8988T (cell line): ENCODE results near the gene AXL.
A peak's percentile ranks its signal among the peaks of the same experiment; 100 is the strongest.
"Not testable (repeated sequence)": the region's sequence is repeated elsewhere in the genome, so short reads cannot be mapped to it uniquely, and the experiment has no call there.

Experiments used
- DNase-seq: peaks from one replicate; pipeline ENCODE4 v3.0.0; 2011

AXL gene

DNA sequence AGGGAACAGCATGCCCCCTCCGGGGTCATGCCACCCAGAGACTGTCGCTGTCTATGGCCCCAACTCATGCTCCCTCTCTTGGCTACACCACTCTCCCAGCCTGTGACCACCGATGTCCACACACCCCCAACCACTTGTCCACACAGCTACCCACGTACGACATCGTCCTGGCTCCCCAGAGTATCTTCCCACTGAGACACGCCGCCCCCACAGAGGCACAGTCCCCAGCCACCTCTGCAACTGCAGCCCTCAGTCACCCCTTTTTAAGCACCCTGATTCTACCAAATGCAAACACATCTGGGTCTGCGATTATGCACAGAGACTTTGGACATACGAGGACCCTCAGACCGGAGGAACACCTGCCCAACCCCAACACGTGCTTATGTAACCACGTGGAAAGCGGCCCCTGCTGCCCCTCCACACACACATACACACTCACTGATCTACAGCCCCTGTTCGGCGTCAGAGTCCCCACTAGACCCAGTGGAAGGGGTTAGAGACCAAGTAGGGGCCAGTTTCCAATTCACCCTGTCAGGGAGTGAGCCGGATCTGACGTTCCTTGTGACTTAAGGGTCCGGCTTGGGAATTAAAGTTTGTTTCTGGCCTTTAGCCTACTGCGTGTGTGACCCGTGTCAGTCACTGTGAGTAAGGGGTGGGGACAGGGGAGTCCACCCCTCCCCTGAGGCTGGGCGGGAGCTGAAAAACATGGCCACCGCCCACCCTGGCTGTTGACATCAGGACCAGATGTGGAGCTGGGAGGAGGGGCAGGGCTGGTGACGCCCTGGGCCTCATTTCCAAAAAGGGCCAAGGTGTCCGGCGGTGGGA is 11.9 kb upstream of the AXL start:
- DNase-seq = no peak

GRCh38 chr19:41214161-41214560 is 4.9 kb upstream of the AXL start:
- DNase-seq = no peak

DNA sequence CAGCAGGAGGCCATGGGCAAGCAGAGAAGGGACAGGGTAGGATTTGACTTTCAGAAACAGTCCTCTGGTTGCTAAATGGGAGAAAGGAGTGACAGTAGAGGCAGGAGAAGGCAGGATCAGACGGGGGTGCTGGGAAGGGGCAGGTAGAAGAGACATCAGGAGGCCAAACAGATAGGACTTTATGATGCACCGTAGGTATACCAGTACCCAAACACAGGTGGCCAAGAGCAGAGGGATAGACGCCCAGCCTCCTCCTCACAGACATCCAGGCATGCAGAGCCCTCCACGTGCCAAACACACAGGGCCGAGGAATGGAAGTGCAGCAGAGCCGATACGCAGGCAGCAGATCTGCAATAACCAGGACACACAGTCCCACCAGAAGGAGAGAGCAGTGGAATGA is 1.3 kb upstream of the AXL start:
- DNase-seq = no peak

GRCh38 chr19:41218249-41218614 is 791 bp upstream of the AXL start:
- DNase-seq = no peak

- DNase-seq = no peak
These were observed 1.0 kb downstream of the AXL start for GRCh38 chr19:41219924-41220567.

GRCh38 chr19:41220811-41221210 is 1.8 kb downstream of the AXL start:
- no peak for DNase-seq

DNA sequence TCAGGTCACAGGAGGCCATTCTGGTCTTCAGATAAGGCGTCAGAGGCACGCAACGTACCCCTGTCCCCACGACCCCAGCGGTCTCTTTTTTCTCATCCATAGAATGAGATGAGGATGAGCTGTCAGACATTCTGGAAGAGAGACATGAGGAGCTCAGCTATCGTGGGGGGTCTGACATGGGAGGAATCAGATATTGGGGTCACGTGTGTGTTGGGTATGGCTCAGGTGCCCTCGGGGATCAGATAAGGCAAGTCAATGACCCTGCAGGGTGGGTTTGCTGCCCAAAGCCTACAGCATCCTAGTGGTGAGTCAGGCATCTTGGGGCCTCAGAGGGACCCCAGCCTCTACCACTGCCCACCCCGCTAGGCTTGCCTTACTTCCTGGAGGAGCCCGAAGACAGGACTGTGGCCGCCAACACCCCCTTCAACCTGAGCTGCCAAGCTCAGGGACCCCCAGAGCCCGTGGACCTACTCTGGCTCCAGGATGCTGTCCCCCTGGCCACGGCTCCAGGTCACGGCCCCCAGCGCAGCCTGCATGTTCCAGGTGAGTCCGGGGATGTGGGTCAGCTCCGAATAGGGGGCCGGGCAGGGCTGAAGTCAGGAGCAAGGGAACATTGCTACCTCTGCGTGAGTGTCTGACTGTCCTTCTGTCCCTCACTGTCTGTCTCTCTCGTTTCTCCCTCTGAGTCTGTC is 2.6 kb downstream of the AXL start:
- no peak for DNase-seq

DNA sequence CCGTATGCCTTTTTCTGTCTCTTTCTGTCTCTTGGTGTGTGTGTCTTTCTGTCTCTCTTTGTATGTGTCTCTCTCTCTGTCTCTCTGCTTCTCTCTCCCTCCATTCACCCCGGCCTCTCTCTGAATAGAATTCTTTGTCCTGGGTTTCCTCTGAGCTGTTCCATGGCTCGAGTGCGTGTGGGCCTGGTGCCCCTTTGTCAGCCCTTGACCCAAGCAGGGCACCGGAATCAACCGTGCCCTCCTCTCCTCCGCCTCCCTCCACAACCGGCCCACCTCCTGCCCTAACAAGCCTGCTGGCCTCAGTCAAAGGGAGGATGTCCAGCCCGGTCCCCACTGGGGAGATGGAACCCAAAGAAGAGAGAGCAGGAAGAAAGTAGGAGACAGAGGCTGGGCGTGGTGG is 3.2 kb downstream of the AXL start:
- DNase-seq = no peak

GRCh38 chr19:41223431-41224234 is 4.6 kb downstream of the AXL start:
- peak; percentile 80 for DNase-seq

DNA sequence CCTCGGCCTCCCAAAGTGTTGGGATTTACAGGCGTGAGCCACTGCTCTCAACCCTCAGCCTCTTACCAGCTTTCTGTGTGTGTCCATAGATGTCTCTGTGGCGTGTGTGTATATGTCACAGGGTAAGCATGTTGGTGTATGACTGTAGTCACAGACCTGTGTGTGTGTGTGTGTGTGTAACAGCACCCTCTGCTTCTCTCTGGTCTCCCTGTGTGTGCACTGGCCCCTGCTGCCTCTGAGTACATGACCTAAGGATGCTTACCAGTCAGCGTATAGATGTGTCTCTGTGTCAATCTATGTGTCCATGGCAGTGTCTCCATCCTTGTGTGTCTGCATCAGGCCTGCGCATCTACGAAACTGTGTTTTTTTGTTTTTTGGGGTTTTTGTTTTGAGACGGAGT is 5.6 kb downstream of the AXL start:
- no peak for DNase-seq

DNA sequence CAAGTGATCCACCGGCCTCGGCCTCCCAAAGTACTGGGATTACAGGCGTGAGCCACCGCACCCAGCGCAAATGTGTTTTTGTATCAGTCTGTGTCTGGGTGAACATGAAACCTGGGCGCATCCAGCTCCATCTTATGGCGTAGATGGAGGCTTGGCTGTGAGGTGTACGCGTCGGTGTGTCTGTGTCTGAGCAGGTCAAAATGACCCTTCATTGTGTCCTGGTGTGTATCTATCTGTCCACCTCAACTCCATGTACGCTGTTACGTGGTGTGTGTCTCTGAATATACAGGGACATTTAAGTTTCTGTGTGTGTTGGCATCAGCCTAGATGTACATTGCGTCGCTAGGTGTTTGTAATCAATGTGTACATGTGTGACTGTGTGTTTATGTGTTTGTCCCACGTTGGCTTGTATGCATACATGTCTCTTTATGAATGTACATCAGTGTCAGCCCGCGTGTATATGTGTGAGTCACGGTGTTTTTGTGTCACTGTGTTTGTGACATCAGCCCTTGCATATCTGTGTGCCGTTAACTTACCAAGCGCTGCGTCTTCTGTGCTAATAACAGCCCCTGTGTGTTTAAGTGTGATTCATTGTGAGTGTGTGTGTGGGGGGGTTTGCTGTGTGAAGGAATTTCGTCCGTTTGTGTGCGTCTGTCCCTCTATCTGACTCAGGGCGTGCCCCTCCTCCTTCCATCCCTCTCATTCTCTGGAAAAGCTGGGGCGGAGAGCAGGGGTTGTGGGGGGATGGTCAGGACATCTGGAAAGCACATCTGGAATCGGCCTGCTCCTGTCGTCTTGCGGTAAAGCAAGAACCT is 6.4 kb downstream of the AXL start:
- DNase-seq = peak; percentile 56

GRCh38 chr19:41226053-41226873 is 7.2 kb downstream of the AXL start:
- DNase-seq = no peak

- no peak for DNase-seq
These were observed 7.9 kb downstream of the AXL start for GRCh38 chr19:41226874-41227390.

DNA sequence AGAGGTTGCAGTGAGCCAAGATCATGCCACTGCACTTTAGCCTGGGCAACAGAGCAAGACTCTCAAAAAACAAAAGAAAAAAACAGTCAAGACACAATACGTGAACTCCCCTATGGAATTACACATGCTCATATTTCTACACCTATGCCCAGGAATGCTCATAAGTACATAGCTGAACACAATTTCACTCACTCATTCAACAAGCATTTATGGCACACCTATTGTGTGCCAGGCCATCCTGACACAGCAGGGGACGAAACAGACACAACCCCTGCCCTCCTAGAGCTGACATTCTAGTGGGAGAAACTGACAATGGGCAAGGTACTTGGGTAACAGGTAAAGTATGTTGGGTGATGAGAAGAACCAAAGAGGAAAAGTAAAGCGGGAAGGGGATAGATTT is 9.5 kb downstream of the AXL start:
- no peak for DNase-seq

- not testable (repeated sequence) for DNase-seq
These were observed 10.3 kb downstream of the AXL start for GRCh38 chr19:41229338-41229737.

DNA sequence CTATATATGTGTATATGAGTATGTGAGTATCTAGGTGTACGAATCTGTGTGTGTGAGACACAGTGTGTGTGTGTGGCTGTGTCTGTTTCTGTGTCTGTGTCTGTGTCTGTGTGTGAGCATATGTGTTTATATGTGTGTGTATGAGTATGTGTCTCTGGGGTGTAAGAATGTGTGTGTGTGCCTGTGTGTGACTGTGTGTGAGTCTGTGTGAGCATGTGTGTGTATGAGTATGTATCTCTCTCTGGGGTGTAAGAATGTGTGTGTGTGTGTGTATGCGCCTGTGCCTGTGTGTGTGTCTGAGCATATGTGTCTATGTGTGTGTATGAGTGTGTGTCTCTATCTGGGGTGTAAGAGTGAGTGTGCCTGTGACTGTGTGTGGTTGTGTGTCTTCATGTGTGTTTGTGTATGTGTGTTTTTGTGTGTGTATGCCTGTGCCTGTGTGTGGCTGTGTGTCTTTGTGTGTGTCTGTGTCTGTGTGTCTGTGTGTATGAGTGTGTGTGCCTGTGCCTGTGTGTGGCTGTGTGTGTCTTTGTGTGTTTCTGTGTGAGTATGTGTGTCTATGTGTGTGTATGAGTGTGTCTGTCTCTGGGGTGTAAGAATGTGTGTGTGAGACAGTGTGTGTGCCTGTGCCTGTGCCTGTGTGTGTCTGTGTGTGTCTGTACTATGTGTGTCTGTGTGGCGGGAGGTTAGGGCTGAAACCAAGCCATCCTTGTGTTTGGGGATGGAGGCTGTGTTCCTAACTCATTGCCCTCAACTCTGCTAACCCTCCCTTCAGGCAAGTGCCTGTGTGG is 11.2 kb downstream of the AXL start:
- DNase-seq = no peak

GRCh38 chr19:41232686-41233085 is 13.7 kb downstream of the AXL start:
- no peak for DNase-seq

DNA sequence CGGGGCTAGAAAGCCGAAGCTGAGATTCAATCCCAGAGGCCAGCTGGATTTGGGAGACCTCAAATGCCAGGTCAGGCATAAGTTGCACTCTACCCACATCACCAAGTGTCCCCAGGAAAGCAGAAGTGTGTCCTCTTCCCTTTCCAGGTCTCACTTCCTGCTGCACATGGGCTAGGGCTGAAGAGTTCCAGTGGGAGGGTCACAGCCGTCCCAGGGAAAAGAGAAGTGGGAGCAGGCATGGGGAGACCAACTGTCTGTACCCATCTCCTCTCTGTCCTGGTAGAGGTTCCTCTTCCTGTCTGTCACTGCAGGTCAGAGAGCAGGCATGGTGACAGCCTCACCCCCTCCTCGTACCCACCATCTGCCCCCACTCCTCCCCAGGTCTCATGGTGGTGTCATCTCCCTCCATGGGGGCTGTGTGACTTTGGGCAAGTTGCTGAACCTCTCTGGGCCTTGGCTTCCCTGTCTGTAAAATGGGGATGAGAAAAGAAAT is 14.8 kb downstream of the AXL start:
- no peak for DNase-seq

DNA sequence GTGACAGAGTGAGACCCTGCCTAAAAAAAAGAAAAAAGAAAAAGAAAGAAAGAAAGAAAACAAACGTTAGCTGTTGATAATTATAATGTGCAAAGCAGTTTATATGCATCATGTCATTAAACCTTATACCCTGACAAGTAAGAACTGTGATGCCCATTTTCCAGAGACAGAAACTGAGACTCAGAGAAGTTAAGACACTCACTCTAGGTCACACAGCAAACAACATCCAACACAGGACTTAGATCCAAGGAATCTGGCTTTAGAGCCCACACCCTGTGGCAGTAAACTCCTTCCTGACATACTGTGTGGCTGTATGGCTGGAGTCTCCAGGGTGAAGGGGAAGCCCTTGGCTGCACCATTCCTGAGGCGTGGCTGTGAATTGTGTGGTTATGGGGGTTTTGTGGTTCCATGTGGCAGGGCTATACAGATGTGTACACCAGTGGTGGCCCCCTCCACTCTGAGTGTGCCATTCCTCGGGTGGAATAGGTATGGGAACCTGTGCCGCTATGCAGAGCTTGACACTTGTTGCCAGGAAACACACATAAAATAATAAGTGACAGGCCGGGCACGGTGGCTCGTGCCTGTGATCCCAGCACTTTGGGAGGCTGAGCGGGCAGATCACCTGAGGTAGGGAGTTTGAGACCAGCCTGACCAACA is 15.6 kb downstream of the AXL start:
- no peak for DNase-seq

GRCh38 chr19:41235480-41235879 is 16.5 kb downstream of the AXL start:
- no peak for DNase-seq
